Suprapubic skin (tissue), 4 donors: ENCODE data around the gene C10orf105. TPM values are rescaled to one million over a fixed set of nuclear protein-coding genes. Genes with fewer than 3 reads are reported as not detected.

Experiments
- DNase-seq, 2 donors: peaks; one replicate each; pipeline ENCODE4 v3.0.0-alpha.2; 2019; ENCODE audit warnings: low spot score in 2 of 2
- H3K27ac ChIP-seq: fragments of 200-600 bp; sonication (generic); one replicate; pipeline ENCODE4 v1.5.1; 2019
- H3K27me3 ChIP-seq: fragments of 200-600 bp; sonication (generic); one replicate; pipeline ENCODE4 v1.5.1; 2019
- H3K36me3 ChIP-seq: fragments of 200-600 bp; sonication (generic); one replicate; pipeline ENCODE4 v1.5.1; 2019
- H3K4me1 ChIP-seq: fragments of 200-600 bp; sonication (generic); one replicate; pipeline ENCODE4 v1.5.1; 2019
- H3K4me3 ChIP-seq: fragments of 200-600 bp; sonication (generic); one replicate; pipeline ENCODE4 v1.5.1; 2019; ENCODE audit warnings: mild to moderate bottlenecking
- H3K9me3 ChIP-seq: fragments of 200-600 bp; sonication (generic); one replicate; pipeline ENCODE4 v1.5.1; 2019
- EP300 ChIP-seq: sonication (generic); formaldehyde crosslinking; IDR thresholded peaks from one replicate; pipeline ENCODE4 v1.6.1; 2017; ENCODE audit warnings: antibody characterized with exemption
- POLR2A ChIP-seq, 2 donors: fragments of 450-650 bp; IDR thresholded peaks; one replicate each; pipeline ENCODE4 v1.6.1; 2017; ENCODE audit warnings: antibody characterized with exemption in 2 of 2, mild to moderate bottlenecking in 2 of 2, moderate library complexity in 2 of 2
- POLR2AphosphoS5 ChIP-seq, 3 donors: sonication (generic); formaldehyde crosslinking; IDR thresholded peaks; one replicate each; pipeline ENCODE4 v1.6.1; 2017; ENCODE audit warnings: antibody characterized with exemption in 3 of 3
- WGBS: methylation state at CpG from one replicate; pipeline ENCODE4 v1.1.5; 2018; 5-methylcytosine and 5-hydroxymethylcytosine counted together
- total RNA-seq, 4 donors: library from RNA; depleted of rRNA; stranded (reverse); fragments of >200 nt; gene quantifications; one replicate each; pipeline ENCODE4 v1.1.0, GENCODE V29; 2016
- TF ChIP-seq, protein P1 (sequence below), 2 donors: fragments of 200-600 bp in 1 of 2; fragments of 450-650 bp in 1 of 2; sonication (generic) in 1 of 2; IDR thresholded peaks; one replicate each; pipeline ENCODE4 v1.5.1; 2016 to 2019; ENCODE audit warnings: antibody characterized with exemption in 2 of 2, mild to moderate bottlenecking in 1 of 2, moderate library complexity in 1 of 2

The C10orf105 gene
- total RNA-seq, 4 donors from 2014 or later = 0.17 to 0.48 TPM; not detected in 2

- Histone ChIP-seq H3K27ac (no peak overlapping the region), H3K9me3 (no peaks in the 10 kb centered on the region), H3K4me3 (no peak overlapping the region), H3K4me1 (peaks cover 75% of the 10 kb centered on the region), H3K36me3 (peaks cover 11% of the 10 kb centered on the region), H3K27me3 (no peaks in the 10 kb centered on the region)
- TF ChIP-seq EP300 (no peak), POLR2A (IDR thresholded peaks at IDR 0.05) (no peak), POLR2AphosphoS5 (IDR thresholded peaks at IDR 0.05) (no peak)
- TF ChIP-seq, protein P1, sequence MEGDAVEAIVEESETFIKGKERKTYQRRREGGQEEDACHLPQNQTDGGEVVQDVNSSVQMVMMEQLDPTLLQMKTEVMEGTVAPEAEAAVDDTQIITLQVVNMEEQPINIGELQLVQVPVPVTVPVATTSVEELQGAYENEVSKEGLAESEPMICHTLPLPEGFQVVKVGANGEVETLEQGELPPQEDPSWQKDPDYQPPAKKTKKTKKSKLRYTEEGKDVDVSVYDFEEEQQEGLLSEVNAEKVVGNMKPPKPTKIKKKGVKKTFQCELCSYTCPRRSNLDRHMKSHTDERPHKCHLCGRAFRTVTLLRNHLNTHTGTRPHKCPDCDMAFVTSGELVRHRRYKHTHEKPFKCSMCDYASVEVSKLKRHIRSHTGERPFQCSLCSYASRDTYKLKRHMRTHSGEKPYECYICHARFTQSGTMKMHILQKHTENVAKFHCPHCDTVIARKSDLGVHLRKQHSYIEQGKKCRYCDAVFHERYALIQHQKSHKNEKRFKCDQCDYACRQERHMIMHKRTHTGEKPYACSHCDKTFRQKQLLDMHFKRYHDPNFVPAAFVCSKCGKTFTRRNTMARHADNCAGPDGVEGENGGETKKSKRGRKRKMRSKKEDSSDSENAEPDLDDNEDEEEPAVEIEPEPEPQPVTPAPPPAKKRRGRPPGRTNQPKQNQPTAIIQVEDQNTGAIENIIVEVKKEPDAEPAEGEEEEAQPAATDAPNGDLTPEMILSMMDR (IDR thresholded peaks at IDR 0.05) = no peak
- 100% methylated on average over 1 of the region's 2 CpGs for WGBS
- DNase-seq = no peak
Observed at GRCh38 chr10:71745664-71746250, 26.2 kb upstream of the C10orf105 start.

DNA sequence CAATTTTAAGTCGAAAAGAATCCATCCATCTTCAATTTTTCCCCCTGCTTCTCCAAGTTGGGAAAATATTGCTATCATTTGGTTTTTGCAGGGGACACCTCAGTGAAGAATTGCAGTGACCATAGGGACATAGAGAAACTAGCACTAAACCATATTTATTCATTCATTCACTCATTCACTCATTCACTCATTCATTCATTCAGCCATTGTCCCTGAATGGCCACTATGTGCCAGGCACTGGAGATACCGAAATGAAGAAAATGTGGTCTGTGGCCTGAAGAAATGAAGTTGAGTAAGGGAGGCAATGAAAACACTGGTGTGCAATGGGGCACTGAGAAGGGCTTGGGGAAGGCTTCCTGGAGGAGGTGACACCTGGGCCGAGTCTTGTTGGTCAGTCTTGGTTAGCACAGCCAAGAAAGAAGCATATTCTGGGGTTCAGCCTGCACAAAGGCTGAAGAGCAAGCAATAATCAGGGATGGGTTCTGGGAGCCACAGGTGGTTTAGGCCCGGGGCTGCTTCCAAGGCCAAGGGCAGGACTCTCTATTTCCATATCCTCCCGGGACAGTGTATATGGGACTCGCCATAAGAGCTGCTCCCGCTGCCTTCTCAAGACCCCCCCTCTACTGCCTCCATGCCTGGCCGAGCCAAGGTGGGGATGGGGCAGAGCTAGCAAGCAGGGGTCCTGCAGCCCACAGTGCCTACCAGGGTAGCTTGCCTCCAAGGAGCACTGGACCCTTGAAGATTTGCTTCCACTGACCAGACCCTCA is 25.5 kb upstream of the C10orf105 start:
- Histone ChIP-seq H3K9me3 (no peaks in the 10 kb centered on the region), H3K4me1 (peaks cover 75% of the 10 kb centered on the region), H3K36me3 (peaks cover 4% of the 10 kb centered on the region), H3K27ac (no peak overlapping the region), H3K4me3 (no peak overlapping the region), H3K27me3 (no peaks in the 10 kb centered on the region)
- 79% methylated on average over 8 of the region's 8 CpGs for WGBS
- no peak for DNase-seq
- TF ChIP-seq, protein P1 (IDR thresholded peaks at IDR 0.05) = no peak
- TF ChIP-seq POLR2AphosphoS5 (IDR thresholded peaks at IDR 0.05) = no peak
- TF ChIP-seq POLR2A (IDR thresholded peaks at IDR 0.05) = no peak
- TF ChIP-seq EP300 = no peak

DNA sequence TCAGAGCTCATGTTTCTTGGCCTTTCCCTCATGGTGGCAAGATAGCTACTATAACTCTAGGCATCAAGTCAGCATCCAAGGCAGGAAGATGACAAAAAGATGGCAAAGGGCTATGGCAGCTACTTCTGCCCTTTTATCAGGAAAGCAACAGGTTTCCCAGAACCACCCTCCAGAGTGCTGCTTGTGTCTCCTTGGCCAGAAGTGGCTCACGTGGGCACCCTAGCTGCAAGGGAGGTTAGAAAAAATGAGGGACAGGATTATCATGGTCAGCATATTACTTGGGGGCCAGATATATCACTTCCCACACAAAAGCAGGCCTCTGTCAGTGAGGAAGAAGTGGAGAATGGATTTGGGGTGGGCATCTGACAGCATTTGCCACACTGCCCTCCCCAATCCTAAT is 24.3 kb upstream of the C10orf105 start:
- 100% methylated on average over 1 of the region's 1 CpG for WGBS

GRCh38 chr10:71743089-71743838 is 23.7 kb upstream of the C10orf105 start:
- WGBS = 69% methylated on average over 4 of the region's 4 CpGs
- Histone ChIP-seq H3K27ac (no peak overlapping the region), H3K4me1 (peaks cover 68% of the 10 kb centered on the region)

More for the DNA sequence above, 24.3 kb upstream of the C10orf105 start:
- TF ChIP-seq POLR2A (IDR thresholded peaks at IDR 0.05) (no peak), EP300 (no peak), POLR2AphosphoS5 (IDR thresholded peaks at IDR 0.05) (no peak)
- TF ChIP-seq, protein P1 (IDR thresholded peaks at IDR 0.05) = no peak
- Histone ChIP-seq H3K36me3 (no peaks in the 10 kb centered on the region), H3K4me3 (no peak overlapping the region), H3K9me3 (no peaks in the 10 kb centered on the region), H3K4me1 (peaks cover 72% of the 10 kb centered on the region), H3K27me3 (no peaks in the 10 kb centered on the region), H3K27ac (no peak overlapping the region)
- DNase-seq = no peak

More at GRCh38 chr10:71743089-71743838, 23.7 kb upstream of the C10orf105 start:
- H3K4me3 ChIP-seq = no peak overlapping the region
- no peaks in the 10 kb centered on the region for H3K9me3 ChIP-seq
- DNase-seq = no peak
- H3K27me3 ChIP-seq = no peaks in the 10 kb centered on the region
- no peaks in the 10 kb centered on the region for H3K36me3 ChIP-seq
- TF ChIP-seq POLR2A (IDR thresholded peaks at IDR 0.05) (no peak), EP300 (no peak), POLR2AphosphoS5 (IDR thresholded peaks at IDR 0.05) (no peak)
- TF ChIP-seq, protein P1 (IDR thresholded peaks at IDR 0.05) = no peak
